WTC11 (cell line): ENCODE measurements around the gene EEF1AKMT3. TPM values are rescaled to one million over a fixed set of nuclear protein-coding genes. Genes with fewer than 3 reads are reported as not detected.
A peak's percentile ranks its signal among the peaks of the same experiment; 100 is the strongest.

Experiments used
- ATAC-seq: fragments of 200-7000 bp; cut with Tn5 transposase; 2 replicates; pipeline ENCODE4 v1.10.0; 2021; ENCODE audit warnings: mild to moderate bottlenecking, moderate library complexity
- CTCF ChIA-PET: fragments of 300-600 bp; sonication (Branson Sonifier 250); formaldehyde crosslinking; loops from one replicate; lab custom pipeline; 2021; ENCODE audit warnings: antibody characterized with exemption; lab: Charles Lee
- POLR2A ChIA-PET: fragments of 350-600 bp; sonication (Branson Sonifier 250); formaldehyde crosslinking; loops from one replicate; lab custom pipeline; 2021; ENCODE audit warnings: antibody characterized with exemption; lab: Charles Lee
- DNase-seq: peaks from one replicate; pipeline ENCODE4 v3.0.0; 2021; ENCODE audit warnings: low spot score
- H3K27ac Mint-ChIP-seq: 2 replicates; pipeline ENCODE4 v1.8.0; 2021; ENCODE audit warnings: mixed read lengths
- H3K27me3 Mint-ChIP-seq: 2 replicates; pipeline ENCODE4 v1.8.0; 2021; ENCODE audit warnings: low read depth, mild to moderate bottlenecking, moderate library complexity, mixed read lengths
- H3K36me3 Mint-ChIP-seq: 2 replicates; pipeline ENCODE4 v1.8.0; 2021; ENCODE audit warnings: mixed read lengths
- H3K4me1 Mint-ChIP-seq: 2 replicates; pipeline ENCODE4 v1.8.0; 2022; ENCODE audit warnings: mixed read lengths
- H3K4me3 Mint-ChIP-seq: 2 replicates; pipeline ENCODE4 v1.8.0; 2021; ENCODE audit warnings: mild to moderate bottlenecking, moderate library complexity, mixed read lengths
- H3K9me3 Mint-ChIP-seq: 2 replicates; pipeline ENCODE4 v1.8.0; 2021; ENCODE audit warnings: mixed read lengths
- ESRRA ChIP-seq: sonication (generic); formaldehyde crosslinking; IDR thresholded peaks from 2 replicates; pipeline ENCODE4 v1.8.1; 2022; ENCODE audit warnings: mild to moderate bottlenecking, missing genetic modification reagents, borderline replicate concordance
- FOXP1 ChIP-seq: sonication (generic); formaldehyde crosslinking; IDR thresholded peaks from 2 replicates; pipeline ENCODE4 v1.8.0; 2022; ENCODE audit warnings: missing genetic modification reagents, mild to moderate bottlenecking, moderate library complexity, borderline replicate concordance
- GABPB1 ChIP-seq: sonication (generic); formaldehyde crosslinking; IDR thresholded peaks from 2 replicates; pipeline ENCODE4 v1.8.1; 2023; ENCODE audit warnings: mild to moderate bottlenecking, missing genetic modification reagents
- IRF2 ChIP-seq: sonication (generic); formaldehyde crosslinking; IDR thresholded peaks from 2 replicates; pipeline ENCODE4 v1.8.0; 2022; ENCODE audit warnings: low read depth, missing genetic modification reagents, borderline replicate concordance
- JAZF1 ChIP-seq: fragments of 250-450 bp; sonication (Bioruptor Pico); IDR thresholded peaks from 2 replicates; pipeline ENCODE4 v1.9.0; 2021; ENCODE audit warnings: moderate library complexity, mild to moderate bottlenecking, inconsistent platforms
- JUN ChIP-seq: sonication (generic); formaldehyde crosslinking; IDR thresholded peaks from 2 replicates; pipeline ENCODE4 v1.8.0; 2023; ENCODE audit warnings: mild to moderate bottlenecking, missing genetic modification reagents
- NFATC4 ChIP-seq: fragments of 250-450 bp; sonication (Bioruptor Pico); IDR thresholded peaks from 2 replicates; pipeline ENCODE4 v1.9.0; 2021; ENCODE audit warnings: mild to moderate bottlenecking
- NFE2L1 ChIP-seq: sonication (generic); formaldehyde crosslinking; IDR thresholded peaks from 2 replicates; pipeline ENCODE4 v1.8.1; 2023; ENCODE audit warnings: missing genetic modification reagents
- NFYB ChIP-seq: sonication (generic); formaldehyde crosslinking; conservative IDR thresholded peaks from 2 replicates; pipeline ENCODE4 v1.8.0; 2022; ENCODE audit warnings: low read depth, missing genetic modification reagents
- NR2C2 ChIP-seq: sonication (generic); formaldehyde crosslinking; IDR thresholded peaks from 2 replicates; pipeline ENCODE4 v1.8.0; 2022; ENCODE audit warnings: mild to moderate bottlenecking, missing genetic modification reagents
- NR3C1 ChIP-seq: sonication (generic); formaldehyde crosslinking; conservative IDR thresholded peaks from 2 replicates; pipeline ENCODE4 v1.8.1; 2023; ENCODE audit warnings: low read depth, mild to moderate bottlenecking, missing genetic modification reagents
- OVOL2 ChIP-seq: fragments of 250-450 bp; sonication (Bioruptor Pico); IDR thresholded peaks from 2 replicates; pipeline ENCODE4 v1.9.0; 2021; ENCODE audit warnings: mild to moderate bottlenecking, borderline replicate concordance
- PRRX2 ChIP-seq: fragments of 250-450 bp; sonication (Bioruptor Pico); IDR thresholded peaks from 2 replicates; pipeline ENCODE4 v1.8.0; 2021; ENCODE audit warnings: mild to moderate bottlenecking
- TCF7 ChIP-seq: sonication (generic); formaldehyde crosslinking; IDR thresholded peaks from 2 replicates; pipeline ENCODE4 v1.8.0; 2022; ENCODE audit warnings: mild to moderate bottlenecking, low read depth, missing genetic modification reagents, moderate library complexity
- ZNF121 ChIP-seq: sonication (generic); formaldehyde crosslinking; IDR thresholded peaks from 2 replicates; pipeline ENCODE4 v1.8.0; 2023; ENCODE audit warnings: missing genetic modification reagents
- ZNF263 ChIP-seq: sonication (generic); formaldehyde crosslinking; IDR thresholded peaks from 2 replicates; pipeline ENCODE4 v1.8.1; 2022; ENCODE audit warnings: low read depth, mild to moderate bottlenecking, moderate library complexity, missing genetic modification reagents
- total RNA-seq: library from RNA; stranded (reverse); gene quantifications from 3 replicates; pipeline ENCODE4 v1.2.3, GENCODE V29; 2021
- TF ChIP-seq, protein P1 (sequence below): fragments of 250-450 bp; sonication (Bioruptor Pico); IDR thresholded peaks from 2 replicates; pipeline ENCODE4 v1.9.0; 2021; ENCODE audit warnings: mild to moderate bottlenecking, borderline replicate concordance
- TF ChIP-seq, protein P2 (sequence below): fragments of 250-450 bp; sonication (Bioruptor Pico); IDR thresholded peaks from 2 replicates; pipeline ENCODE4 v1.9.0; 2021; ENCODE audit warnings: mild to moderate bottlenecking
- TF ChIP-seq, protein P3 (sequence below): sonication (generic); formaldehyde crosslinking; IDR thresholded peaks from 2 replicates; pipeline ENCODE4 v1.8.0; 2023; ENCODE audit warnings: missing genetic modification reagents, mild to moderate bottlenecking, borderline replicate concordance
- TF ChIP-seq, protein P4 (sequence below): fragments of 250-450 bp; sonication (Bioruptor Pico); IDR thresholded peaks from 2 replicates; pipeline ENCODE4 v1.9.0; 2021; ENCODE audit warnings: mild to moderate bottlenecking

Gene EEF1AKMT3
- total RNA-seq, 1 experiment from 2014 or later: 3.2 TPM

DNA sequence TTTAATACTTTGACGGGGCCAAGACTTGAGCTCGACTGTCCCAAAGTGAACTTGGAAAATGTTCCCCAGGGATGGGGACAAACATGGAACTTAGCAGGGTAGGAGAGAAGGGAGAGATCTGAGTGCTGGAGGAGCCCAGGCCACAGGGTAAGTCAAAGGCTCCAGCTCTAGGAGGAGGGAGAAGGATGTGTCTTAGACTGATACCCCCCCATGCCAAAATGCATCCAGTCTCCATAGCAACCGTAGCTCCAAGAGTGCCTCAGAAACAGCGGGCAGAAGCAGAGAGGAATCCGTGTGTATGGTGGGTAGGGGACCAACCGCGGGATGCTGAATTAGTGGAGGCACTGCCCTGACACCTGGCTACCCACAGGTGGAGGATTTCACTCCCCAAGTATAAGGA, 33.0 kb upstream of the EEF1AKMT3 start:
- no peak for TF ChIP-seq NFYB (CRISPR knock-in tag)
- no peak for TF ChIP-seq NFATC4
- TF ChIP-seq IRF2: no peak
- TF ChIP-seq ESRRA (CRISPR knock-in tag): no peak
- TF ChIP-seq JAZF1: no peak
- TF ChIP-seq, protein P1, sequence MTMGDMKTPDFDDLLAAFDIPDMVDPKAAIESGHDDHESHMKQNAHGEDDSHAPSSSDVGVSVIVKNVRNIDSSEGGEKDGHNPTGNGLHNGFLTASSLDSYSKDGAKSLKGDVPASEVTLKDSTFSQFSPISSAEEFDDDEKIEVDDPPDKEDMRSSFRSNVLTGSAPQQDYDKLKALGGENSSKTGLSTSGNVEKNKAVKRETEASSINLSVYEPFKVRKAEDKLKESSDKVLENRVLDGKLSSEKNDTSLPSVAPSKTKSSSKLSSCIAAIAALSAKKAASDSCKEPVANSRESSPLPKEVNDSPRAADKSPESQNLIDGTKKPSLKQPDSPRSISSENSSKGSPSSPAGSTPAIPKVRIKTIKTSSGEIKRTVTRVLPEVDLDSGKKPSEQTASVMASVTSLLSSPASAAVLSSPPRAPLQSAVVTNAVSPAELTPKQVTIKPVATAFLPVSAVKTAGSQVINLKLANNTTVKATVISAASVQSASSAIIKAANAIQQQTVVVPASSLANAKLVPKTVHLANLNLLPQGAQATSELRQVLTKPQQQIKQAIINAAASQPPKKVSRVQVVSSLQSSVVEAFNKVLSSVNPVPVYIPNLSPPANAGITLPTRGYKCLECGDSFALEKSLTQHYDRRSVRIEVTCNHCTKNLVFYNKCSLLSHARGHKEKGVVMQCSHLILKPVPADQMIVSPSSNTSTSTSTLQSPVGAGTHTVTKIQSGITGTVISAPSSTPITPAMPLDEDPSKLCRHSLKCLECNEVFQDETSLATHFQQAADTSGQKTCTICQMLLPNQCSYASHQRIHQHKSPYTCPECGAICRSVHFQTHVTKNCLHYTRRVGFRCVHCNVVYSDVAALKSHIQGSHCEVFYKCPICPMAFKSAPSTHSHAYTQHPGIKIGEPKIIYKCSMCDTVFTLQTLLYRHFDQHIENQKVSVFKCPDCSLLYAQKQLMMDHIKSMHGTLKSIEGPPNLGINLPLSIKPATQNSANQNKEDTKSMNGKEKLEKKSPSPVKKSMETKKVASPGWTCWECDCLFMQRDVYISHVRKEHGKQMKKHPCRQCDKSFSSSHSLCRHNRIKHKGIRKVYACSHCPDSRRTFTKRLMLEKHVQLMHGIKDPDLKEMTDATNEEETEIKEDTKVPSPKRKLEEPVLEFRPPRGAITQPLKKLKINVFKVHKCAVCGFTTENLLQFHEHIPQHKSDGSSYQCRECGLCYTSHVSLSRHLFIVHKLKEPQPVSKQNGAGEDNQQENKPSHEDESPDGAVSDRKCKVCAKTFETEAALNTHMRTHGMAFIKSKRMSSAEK (CRISPR knock-in tag): no peak
- TF ChIP-seq, protein P2, sequence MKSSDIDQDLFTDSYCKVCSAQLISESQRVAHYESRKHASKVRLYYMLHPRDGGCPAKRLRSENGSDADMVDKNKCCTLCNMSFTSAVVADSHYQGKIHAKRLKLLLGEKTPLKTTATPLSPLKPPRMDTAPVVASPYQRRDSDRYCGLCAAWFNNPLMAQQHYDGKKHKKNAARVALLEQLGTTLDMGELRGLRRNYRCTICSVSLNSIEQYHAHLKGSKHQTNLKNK (CRISPR knock-in tag): no peak
- TF ChIP-seq NR3C1 (CRISPR knock-in tag): no peak
- TF ChIP-seq NFE2L1 (CRISPR knock-in tag): no peak
- no peak for TF ChIP-seq GABPB1
- no peak for TF ChIP-seq ZNF263 (CRISPR knock-in tag)
- no peak for TF ChIP-seq ZNF121
- TF ChIP-seq JUN: no peak
- no peak for TF ChIP-seq FOXP1 (CRISPR knock-in tag)
- no peak for TF ChIP-seq TCF7 (CRISPR knock-in tag)
- TF ChIP-seq PRRX2 (CRISPR knock-in tag): no peak
- TF ChIP-seq NR2C2: no peak
- TF ChIP-seq, protein P3, sequence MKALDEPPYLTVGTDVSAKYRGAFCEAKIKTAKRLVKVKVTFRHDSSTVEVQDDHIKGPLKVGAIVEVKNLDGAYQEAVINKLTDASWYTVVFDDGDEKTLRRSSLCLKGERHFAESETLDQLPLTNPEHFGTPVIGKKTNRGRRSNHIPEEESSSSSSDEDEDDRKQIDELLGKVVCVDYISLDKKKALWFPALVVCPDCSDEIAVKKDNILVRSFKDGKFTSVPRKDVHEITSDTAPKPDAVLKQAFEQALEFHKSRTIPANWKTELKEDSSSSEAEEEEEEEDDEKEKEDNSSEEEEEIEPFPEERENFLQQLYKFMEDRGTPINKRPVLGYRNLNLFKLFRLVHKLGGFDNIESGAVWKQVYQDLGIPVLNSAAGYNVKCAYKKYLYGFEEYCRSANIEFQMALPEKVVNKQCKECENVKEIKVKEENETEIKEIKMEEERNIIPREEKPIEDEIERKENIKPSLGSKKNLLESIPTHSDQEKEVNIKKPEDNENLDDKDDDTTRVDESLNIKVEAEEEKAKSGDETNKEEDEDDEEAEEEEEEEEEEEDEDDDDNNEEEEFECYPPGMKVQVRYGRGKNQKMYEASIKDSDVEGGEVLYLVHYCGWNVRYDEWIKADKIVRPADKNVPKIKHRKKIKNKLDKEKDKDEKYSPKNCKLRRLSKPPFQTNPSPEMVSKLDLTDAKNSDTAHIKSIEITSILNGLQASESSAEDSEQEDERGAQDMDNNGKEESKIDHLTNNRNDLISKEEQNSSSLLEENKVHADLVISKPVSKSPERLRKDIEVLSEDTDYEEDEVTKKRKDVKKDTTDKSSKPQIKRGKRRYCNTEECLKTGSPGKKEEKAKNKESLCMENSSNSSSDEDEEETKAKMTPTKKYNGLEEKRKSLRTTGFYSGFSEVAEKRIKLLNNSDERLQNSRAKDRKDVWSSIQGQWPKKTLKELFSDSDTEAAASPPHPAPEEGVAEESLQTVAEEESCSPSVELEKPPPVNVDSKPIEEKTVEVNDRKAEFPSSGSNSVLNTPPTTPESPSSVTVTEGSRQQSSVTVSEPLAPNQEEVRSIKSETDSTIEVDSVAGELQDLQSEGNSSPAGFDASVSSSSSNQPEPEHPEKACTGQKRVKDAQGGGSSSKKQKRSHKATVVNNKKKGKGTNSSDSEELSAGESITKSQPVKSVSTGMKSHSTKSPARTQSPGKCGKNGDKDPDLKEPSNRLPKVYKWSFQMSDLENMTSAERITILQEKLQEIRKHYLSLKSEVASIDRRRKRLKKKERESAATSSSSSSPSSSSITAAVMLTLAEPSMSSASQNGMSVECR (CRISPR knock-in tag): no peak
- no peak for TF ChIP-seq OVOL2 (CRISPR knock-in tag)
- TF ChIP-seq, protein P4, sequence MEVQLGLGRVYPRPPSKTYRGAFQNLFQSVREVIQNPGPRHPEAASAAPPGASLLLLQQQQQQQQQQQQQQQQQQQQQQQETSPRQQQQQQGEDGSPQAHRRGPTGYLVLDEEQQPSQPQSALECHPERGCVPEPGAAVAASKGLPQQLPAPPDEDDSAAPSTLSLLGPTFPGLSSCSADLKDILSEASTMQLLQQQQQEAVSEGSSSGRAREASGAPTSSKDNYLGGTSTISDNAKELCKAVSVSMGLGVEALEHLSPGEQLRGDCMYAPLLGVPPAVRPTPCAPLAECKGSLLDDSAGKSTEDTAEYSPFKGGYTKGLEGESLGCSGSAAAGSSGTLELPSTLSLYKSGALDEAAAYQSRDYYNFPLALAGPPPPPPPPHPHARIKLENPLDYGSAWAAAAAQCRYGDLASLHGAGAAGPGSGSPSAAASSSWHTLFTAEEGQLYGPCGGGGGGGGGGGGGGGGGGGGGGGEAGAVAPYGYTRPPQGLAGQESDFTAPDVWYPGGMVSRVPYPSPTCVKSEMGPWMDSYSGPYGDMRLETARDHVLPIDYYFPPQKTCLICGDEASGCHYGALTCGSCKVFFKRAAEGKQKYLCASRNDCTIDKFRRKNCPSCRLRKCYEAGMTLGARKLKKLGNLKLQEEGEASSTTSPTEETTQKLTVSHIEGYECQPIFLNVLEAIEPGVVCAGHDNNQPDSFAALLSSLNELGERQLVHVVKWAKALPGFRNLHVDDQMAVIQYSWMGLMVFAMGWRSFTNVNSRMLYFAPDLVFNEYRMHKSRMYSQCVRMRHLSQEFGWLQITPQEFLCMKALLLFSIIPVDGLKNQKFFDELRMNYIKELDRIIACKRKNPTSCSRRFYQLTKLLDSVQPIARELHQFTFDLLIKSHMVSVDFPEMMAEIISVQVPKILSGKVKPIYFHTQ (CRISPR knock-in tag): no peak
- H3K27me3 Mint-ChIP-seq: peaks cover 95% of the 10 kb centered on the region

More for the DNA sequence above, 33.0 kb upstream of the EEF1AKMT3 start:
- no peaks in the 10 kb centered on the region; the same call in 1 of the 2 replicates for H3K9me3 Mint-ChIP-seq
- H3K4me1 Mint-ChIP-seq: peaks cover 30% of the 10 kb centered on the region
- CTCF ChIA-PET: interaction anchor here (0.7 to 6.6 kb wide), 6 partner anchors 10 to 280 kb away, joined by 3 to 146 read pairs (median 3); partner anchors contain the start of gene GLI1
- peak overlapping the region; percentile 71 for H3K4me3 Mint-ChIP-seq
- POLR2A ChIA-PET: interaction anchor here (0.6 kb wide), 1 partner anchor 195 kb away, joined by 4 read pairs; no protein-coding TSS in a partner anchor
- no peak overlapping the region for H3K27ac Mint-ChIP-seq
- DNase-seq: no peak
- ATAC-seq: no peak
- no peaks in the 10 kb centered on the region for H3K36me3 Mint-ChIP-seq
